HepG2 (cell line): Measurements from ENCODE around the gene MAGI1. TPM values are rescaled to one million over a fixed set of nuclear protein-coding genes. Genes with fewer than 3 reads are reported as not detected.

Experiments used
- ATAC-seq: fragments of 200-7000 bp; cut with Tn5 transposase; 3 replicates; pipeline ENCODE4 v1.9.1; 2020; ENCODE audit warnings: mild to moderate bottlenecking, moderate library complexity
- BruUV-seq: library from RNA; stranded (reverse); fragments of 400-500 nt; replicated peaks from 2 replicates; lab custom pipeline; 2021; lab: Mats Ljungman, UMichigan
- CTCF ChIA-PET: fragments of 300-600 bp; formaldehyde crosslinking; extraction: SDS; loops from one replicate; lab custom pipeline; 2021; ENCODE audit warnings: low total read pairs, inconsistent platforms, low intra/inter-chr PET ratio; lab: Yijun Ruan, JAX
- POLR2A ChIA-PET: fragments of 350-600 bp; sonication (Branson Sonifier 250); formaldehyde crosslinking; loops from one replicate; lab custom pipeline; 2020; ENCODE audit warnings: antibody characterized with exemption, inconsistent platforms; lab: Yijun Ruan, JAX
- DNase-seq: peaks from one replicate; pipeline ENCODE4 v3.0.0-alpha.2; 2015; ENCODE audit warnings: low spot score
- FAIRE-seq: peaks from 3 replicates; lab custom pipeline; 2011; peaks lifted over from hg19 to GRCh38; lab: Jason Lieb, UNC
- H2AFZ ChIP-seq: one replicate; pipeline ENCODE4 v1.6.1; 2011; ENCODE audit warnings: low read length, inconsistent platforms
- H3K27ac ChIP-seq: fragments of 300-600 bp; 3 replicates; pipeline ENCODE4 v1.8.0; 2011; ENCODE audit warnings: mixed run types, mild to moderate bottlenecking, mixed read lengths, low read length, inconsistent platforms; ENCODE audit not compliant: insufficient read depth; ENCODE audit errors: extremely low read length
- H3K27me3 ChIP-seq, 2 experiments: fragments of 200-600 bp in 1 of 2; 2 replicates in 1 of 2; 3 replicates in 1 of 2; pipeline versions ENCODE4 v1.6.0 to v1.8.0; 2011; ENCODE audit warnings: low read length in 2 of 2, mild to moderate bottlenecking in 2 of 2, moderate library complexity in 2 of 2, inconsistent platforms in 1 of 2; ENCODE audit not compliant: insufficient read depth in 2 of 2, control insufficient read depth in 1 of 2
- H3K36me3 ChIP-seq, 2 experiments: fragments of 200-600 bp in 1 of 2; replicated peaks in 1 of 2; 2 replicates in 1 of 2; 3 replicates in 1 of 2; pipeline versions ENCODE4 v1.5.1 to v1.8.0; 2011; ENCODE audit warnings: low read length in 2 of 2, inconsistent platforms in 1 of 2; ENCODE audit not compliant: insufficient read depth in 2 of 2, control insufficient read depth in 1 of 2
- H3K4me1 ChIP-seq: 2 replicates; pipeline ENCODE4 v1.5.1; 2012; ENCODE audit warnings: low read length, inconsistent platforms; ENCODE audit not compliant: insufficient read depth
- H3K4me2 ChIP-seq: 2 replicates; pipeline ENCODE4 v1.6.0; 2011; ENCODE audit warnings: low read depth, low read length, inconsistent platforms
- H3K4me3 ChIP-seq, 3 experiments: fragments of 200-600 bp in 1 of 3; sonication (generic), shearing (Covaris generic) in 1 of 3; replicated peaks in 1 of 3; 2 replicates each; pipeline ENCODE4 v1.5.1; 2011 to 2016; ENCODE audit warnings: low read length in 3 of 3, inconsistent platforms in 2 of 3, low read depth in 2 of 3, mild to moderate bottlenecking in 2 of 3, control low read depth in 1 of 3, mixed read lengths in 1 of 3; ENCODE audit not compliant: insufficient read depth in 1 of 3
- H3K79me2 ChIP-seq: one replicate; pipeline ENCODE4 v1.6.1; 2011; ENCODE audit warnings: low read length, inconsistent platforms; ENCODE audit not compliant: insufficient read depth
- H3K9ac ChIP-seq: 2 replicates; pipeline ENCODE4 v1.6.0; 2011; ENCODE audit warnings: mild to moderate bottlenecking, low read depth, low read length, inconsistent platforms; ENCODE audit not compliant: insufficient read depth
- H3K9me3 ChIP-seq: 2 replicates; pipeline ENCODE4 v1.5.1; 2012; ENCODE audit warnings: mild to moderate bottlenecking, low read length
- H4K20me1 ChIP-seq: 2 replicates; pipeline ENCODE4 v1.6.0; 2011; ENCODE audit warnings: inconsistent platforms, mild to moderate bottlenecking, low read length, moderate library complexity; ENCODE audit not compliant: insufficient read depth
- ATF7 ChIP-seq, 2 experiments: fragments of 450-650 bp in 1 of 2; sonication (generic) in 1 of 2; formaldehyde crosslinking in 1 of 2; IDR thresholded peaks; 2 replicates each; pipeline versions ENCODE4 v1.4.0 to v1.6.1; 2016 to 2020; ENCODE audit warnings: antibody characterized with exemption in 1 of 2, mild to moderate bottlenecking in 1 of 2, missing genetic modification reagents in 1 of 2
- HHEX ChIP-seq: IDR thresholded peaks from 2 replicates; pipeline ENCODE4 v1.6.1; 2016; ENCODE audit warnings: control low read depth
- HNF4A ChIP-seq: sonication (generic); formaldehyde crosslinking; IDR thresholded peaks from 2 replicates; pipeline ENCODE4 v1.4.0; 2020; ENCODE audit warnings: missing genetic modification reagents
- HOXD1 ChIP-seq: sonication (generic); formaldehyde crosslinking; IDR thresholded peaks from 2 replicates; pipeline ENCODE4 v1.5.0; 2020; ENCODE audit warnings: missing genetic modification reagents
- KDM4B ChIP-seq: sonication (generic); formaldehyde crosslinking; IDR thresholded peaks from 2 replicates; pipeline ENCODE4 v1.4.0; 2020; ENCODE audit warnings: missing genetic modification reagents
- MAX ChIP-seq: IDR thresholded peaks from 2 replicates; pipeline ENCODE4 v1.6.1; 2012; ENCODE audit warnings: inconsistent platforms
- SALL1 ChIP-seq: sonication (generic); formaldehyde crosslinking; IDR thresholded peaks from 2 replicates; pipeline ENCODE4 v1.8.0; 2022; ENCODE audit warnings: mild to moderate bottlenecking, missing genetic modification reagents
- SCMH1 ChIP-seq: sonication (generic); formaldehyde crosslinking; IDR thresholded peaks from 2 replicates; pipeline ENCODE4 v1.9.0; 2021; ENCODE audit warnings: missing genetic modification reagents, mild to moderate bottlenecking, borderline replicate concordance
- ZMYM3 ChIP-seq: sonication (generic); formaldehyde crosslinking; IDR thresholded peaks from 2 replicates; pipeline ENCODE4 v1.5.1; 2020; ENCODE audit warnings: mild to moderate bottlenecking, missing genetic modification reagents
- ZNF142 ChIP-seq: sonication (generic); formaldehyde crosslinking; IDR thresholded peaks from 2 replicates; pipeline ENCODE4 v1.4.0; 2020; ENCODE audit warnings: missing genetic modification reagents
- ZNF350 ChIP-seq: sonication (generic); formaldehyde crosslinking; IDR thresholded peaks from 2 replicates; pipeline ENCODE4 v1.4.0; 2020; ENCODE audit warnings: mild to moderate bottlenecking, low read depth, missing genetic modification reagents, borderline replicate concordance
- ZNF354B ChIP-seq: sonication (generic); formaldehyde crosslinking; IDR thresholded peaks from 2 replicates; pipeline ENCODE4 v1.8.0; 2022; ENCODE audit warnings: mild to moderate bottlenecking, missing genetic modification reagents
- ZNF570 ChIP-seq: sonication (generic); formaldehyde crosslinking; IDR thresholded peaks from 2 replicates; pipeline ENCODE4 v1.4.0; 2020; ENCODE audit warnings: mild to moderate bottlenecking, missing genetic modification reagents, borderline replicate concordance
- ZNF75D ChIP-seq: sonication (generic); formaldehyde crosslinking; IDR thresholded peaks from 2 replicates; pipeline ENCODE4 v1.8.1; 2023; ENCODE audit warnings: missing genetic modification reagents, mild to moderate bottlenecking, borderline replicate concordance
- ZSCAN22 ChIP-seq: sonication (generic); formaldehyde crosslinking; IDR thresholded peaks from 2 replicates; pipeline ENCODE4 v1.4.0; 2020; ENCODE audit warnings: mild to moderate bottlenecking, missing genetic modification reagents
- ZSCAN29 ChIP-seq: sonication (generic); formaldehyde crosslinking; conservative IDR thresholded peaks from 2 replicates; pipeline ENCODE4 v1.4.0; 2020; ENCODE audit warnings: mild to moderate bottlenecking, missing genetic modification reagents
- WGBS: methylation state at CpG from one replicate; pipeline ENCODE4 v1.1.6; 2017; ENCODE audit warnings: low lambda C conversion rate; 5-methylcytosine and 5-hydroxymethylcytosine counted together
- in situ Hi-C: cut with HindIII; loops from 2 replicates; pipeline ENCODE4 v1.10.0; 2017; ENCODE audit warnings: low pct_unique_long_range_greater_than_20kb; ENCODE audit not compliant: extremely low pct_ligation_motif_present
- intact Hi-C: fragments of 100-400 bp; cut with micrococcal nuclease; formaldehyde crosslinking; loops from one replicate; pipeline ENCODE4 v1.10.0; 2022; ENCODE audit not compliant: unreplicated experiment
- polyA plus RNA-seq, 8 experiments: library from polyadenylated mRNA; depleted of rRNA in 3 of 8; stranded (reverse) in 7 of 8; unstranded in 1 of 8; fragments of >200 nt; fragmentation: Illumina TruSeq in 4 of 8; extraction: Trizol in 4 of 8; gene quantifications; 2 replicates each; pipeline versions ENCODE4 v1.2.1 to v1.2.3, GENCODE V29; 2011 to 2016; ENCODE audit warnings: low read depth in 4 of 8, missing spikeins in 1 of 8, mixed read lengths in 1 of 8; ENCODE audit not compliant: insufficient read depth in 1 of 8
- total RNA-seq, 5 experiments: library from RNA; depleted of rRNA; stranded (reverse); fragments of >200 nt; fragmentation: Illumina TruSeq; extraction: Trizol; gene quantifications; 2 replicates each; pipeline ENCODE4 v1.2.3, GENCODE V29; 2016; ENCODE audit warnings: low read depth in 1 of 5

Gene MAGI1
- total and polyA plus RNA-seq, 2 of the 13 experiments (the other 11 are each of a cell fraction or from before 2014, with no cell fraction given) = 22.2 to 26.0 TPM

DNA sequence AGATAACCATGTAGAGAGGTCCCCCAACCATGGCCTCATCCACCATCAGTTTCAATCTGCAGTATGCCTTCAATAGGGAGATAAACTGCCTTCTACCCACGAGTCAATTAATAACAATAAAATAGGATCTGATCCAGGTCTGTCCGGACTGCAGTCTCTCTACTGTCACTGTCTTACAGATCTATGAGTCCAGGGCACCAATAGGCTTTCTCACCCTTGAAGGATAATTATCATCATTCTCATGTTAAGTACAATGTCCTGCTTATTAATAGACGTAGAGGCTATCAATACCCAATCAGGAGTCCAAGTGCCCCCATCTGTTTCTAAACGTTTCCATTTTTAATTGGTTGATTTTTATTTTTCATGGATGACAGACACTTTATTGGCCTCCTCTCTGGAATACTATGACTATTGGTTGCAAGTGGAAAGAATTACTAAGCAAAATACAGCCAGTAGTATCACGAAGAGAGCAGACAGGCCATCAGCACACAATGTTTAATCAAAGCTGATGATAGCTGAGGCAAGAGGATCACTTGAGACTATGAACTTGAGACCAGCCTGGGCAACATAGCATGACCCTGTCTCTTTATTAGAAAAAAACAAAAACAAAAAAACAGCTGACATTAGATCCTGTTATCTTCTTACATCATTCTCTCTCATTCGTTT lies 480.7 kb downstream of the MAGI1 start:
- no peak for TF ChIP-seq ATF7 (IDR thresholded peaks at IDR 0.05)
- TF ChIP-seq ATF7 (CRISPR knock-in tag; IDR thresholded peaks at IDR 0.05) = no peak
- TF ChIP-seq ZSCAN29 (CRISPR knock-in tag) = no peak
- no peak for TF ChIP-seq ZSCAN22 (CRISPR knock-in tag)
- TF ChIP-seq MAX = no peak
- no peak for TF ChIP-seq SALL1
- no peak for TF ChIP-seq ZNF75D
- TF ChIP-seq HHEX = no peak
- TF ChIP-seq ZMYM3 (CRISPR knock-in tag) = no peak
- no peak for TF ChIP-seq SCMH1 (CRISPR knock-in tag)
- TF ChIP-seq ZNF570 (CRISPR knock-in tag) = no peak
- no peak for TF ChIP-seq ZNF142 (CRISPR knock-in tag)
- TF ChIP-seq ZNF350 (CRISPR knock-in tag) = no peak
- no peak for TF ChIP-seq KDM4B
- no peak for TF ChIP-seq HNF4A (CRISPR knock-in tag)
- TF ChIP-seq HOXD1 (CRISPR knock-in tag) = no peak
- no peak for TF ChIP-seq ZNF354B (CRISPR knock-in tag)
- FAIRE-seq (no peak), ATAC-seq (no peak), DNase-seq (no peak)
- Histone ChIP-seq H3K4me3 (no peak overlapping the region), H2AFZ (no peak overlapping the region), H3K36me3 (no peaks in the 10 kb centered on the region), H3K9me3 (no peaks in the 10 kb centered on the region), H3K27ac (no peak overlapping the region), H3K9ac (no peak overlapping the region), H3K27me3 (no peaks in the 10 kb centered on the region), H3K4me1 (peaks cover 12% of the 10 kb centered on the region), H3K4me2 (no peak overlapping the region), H3K79me2 (no peaks in the 10 kb centered on the region), H4K20me1 (peaks cover 4% of the 10 kb centered on the region)
- WGBS = 90% methylated on average over 6 of the region's 6 CpGs
- intact Hi-C loops (no loop called here), in situ Hi-C loops (no loop called here)
- BruUV-seq = no TSS peak
- POLR2A ChIA-PET = no interaction called here
- CTCF ChIA-PET = no interaction called here
